Cardiac septum (tissue), 1 donor: ENCODE results near the gene IQCE. TPM values are rescaled to one million over a fixed set of nuclear protein-coding genes. Genes with fewer than 3 reads are reported as not detected.
"Not testable (repeated sequence)": the region's sequence is repeated elsewhere in the genome, so short reads cannot be mapped to it uniquely, and the experiment has no call there.

Source experiments
- DNase-seq: peaks from one replicate; pipeline ENCODE4 v3.0.0-alpha.2; 2020; ENCODE audit warnings: low spot score
- intact Hi-C: fragments of 100-400 bp; cut with DNase I; formaldehyde crosslinking; loops from one replicate; pipeline ENCODE4 v1.14.0; 2022
- total RNA-seq: library from RNA; stranded (reverse); fragmentation: NEBNext Ultra II Directional; extraction: Animal tissue kit (Norgen Biotek cat#: 25700); gene quantifications from one replicate; pipeline ENCODE4 v1.2.1, GENCODE V29; 2021
- donor health status: DM: no; HTN: no; CAD: no.

Gene IQCE
- total RNA-seq, 1 donor from 2014 or later, result 13.3 TPM

DNA sequence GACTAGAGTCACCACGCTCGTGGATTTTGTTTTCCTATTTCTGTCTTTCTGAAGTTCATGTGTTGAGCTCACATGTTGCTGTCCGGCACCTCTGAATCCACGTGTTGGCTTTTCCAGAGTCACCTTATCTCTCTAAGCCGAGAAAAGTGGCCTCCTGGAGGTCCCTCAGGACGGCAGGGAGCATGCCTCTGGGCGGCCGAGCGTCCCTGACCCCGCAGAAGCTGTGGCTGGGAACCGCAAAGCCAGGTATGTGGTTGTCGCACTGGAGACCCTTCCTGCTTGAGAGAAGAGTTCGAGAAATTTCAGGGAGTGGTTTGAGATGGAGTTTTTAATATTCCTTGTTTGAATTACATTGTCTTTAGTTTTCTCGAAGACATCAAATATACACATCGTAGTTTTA is 12.6 kb downstream of the IQCE start:
- intact Hi-C loops, result no loop called here
- peak; percentile 67 for DNase-seq

DNA sequence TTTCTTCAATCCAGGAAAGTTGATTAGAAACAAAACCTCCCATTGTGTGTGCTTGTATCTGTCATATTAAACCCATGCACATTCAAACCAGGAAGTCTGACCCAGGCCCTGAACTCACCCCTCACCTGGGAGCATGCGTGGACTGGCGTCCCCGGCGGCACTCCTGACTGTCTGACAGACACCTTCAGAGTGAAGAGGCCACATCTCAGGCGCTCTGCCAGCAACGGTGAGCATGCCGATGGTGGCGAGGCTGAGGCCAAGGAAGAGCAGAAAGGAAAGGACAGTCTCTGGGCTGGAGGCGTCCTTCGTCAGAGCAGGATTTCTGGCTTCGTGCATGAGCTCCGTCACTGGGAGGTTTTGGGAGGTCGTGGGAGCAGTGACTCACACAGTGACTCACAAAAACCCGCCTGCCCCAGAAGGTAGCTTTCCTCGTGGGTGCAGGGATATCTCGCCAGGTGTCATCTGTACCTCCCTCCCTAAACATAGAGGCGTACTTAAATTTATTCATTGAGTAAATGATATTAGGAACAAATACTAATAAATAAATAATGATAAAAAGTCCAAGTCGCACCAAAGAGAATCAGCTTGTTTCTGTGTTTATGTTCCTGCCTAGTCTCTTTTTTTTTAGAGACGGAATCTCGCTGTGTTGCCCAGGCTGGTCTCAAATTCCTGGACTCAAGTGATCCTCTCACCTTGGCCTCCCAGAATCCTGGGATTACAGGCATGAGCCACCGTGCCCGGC is 13.5 kb downstream of the IQCE start:
- intact Hi-C loops, result no loop called here
- peak; percentile 73 for DNase-seq

DNA sequence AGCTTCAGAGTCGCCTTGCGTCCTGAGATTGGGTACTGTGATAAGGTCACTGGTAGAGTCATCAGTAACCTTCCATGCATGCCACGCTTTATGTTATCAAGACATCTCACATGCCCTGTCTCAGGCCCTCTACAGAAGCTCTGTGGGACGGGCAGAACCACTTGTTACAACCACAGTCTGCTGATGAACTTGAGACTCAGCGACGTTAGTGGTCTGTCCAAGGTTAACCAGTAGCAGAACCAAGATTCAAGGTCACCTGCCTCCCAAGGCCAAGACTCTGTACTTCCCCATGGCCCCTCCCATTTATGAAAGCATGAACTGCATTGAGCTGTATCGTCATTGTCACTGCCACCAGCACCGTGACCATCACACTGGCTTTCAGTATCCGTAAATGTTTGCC is 15.0 kb downstream of the IQCE start:
- intact Hi-C loops, result no loop called here
- no peak for DNase-seq

DNA sequence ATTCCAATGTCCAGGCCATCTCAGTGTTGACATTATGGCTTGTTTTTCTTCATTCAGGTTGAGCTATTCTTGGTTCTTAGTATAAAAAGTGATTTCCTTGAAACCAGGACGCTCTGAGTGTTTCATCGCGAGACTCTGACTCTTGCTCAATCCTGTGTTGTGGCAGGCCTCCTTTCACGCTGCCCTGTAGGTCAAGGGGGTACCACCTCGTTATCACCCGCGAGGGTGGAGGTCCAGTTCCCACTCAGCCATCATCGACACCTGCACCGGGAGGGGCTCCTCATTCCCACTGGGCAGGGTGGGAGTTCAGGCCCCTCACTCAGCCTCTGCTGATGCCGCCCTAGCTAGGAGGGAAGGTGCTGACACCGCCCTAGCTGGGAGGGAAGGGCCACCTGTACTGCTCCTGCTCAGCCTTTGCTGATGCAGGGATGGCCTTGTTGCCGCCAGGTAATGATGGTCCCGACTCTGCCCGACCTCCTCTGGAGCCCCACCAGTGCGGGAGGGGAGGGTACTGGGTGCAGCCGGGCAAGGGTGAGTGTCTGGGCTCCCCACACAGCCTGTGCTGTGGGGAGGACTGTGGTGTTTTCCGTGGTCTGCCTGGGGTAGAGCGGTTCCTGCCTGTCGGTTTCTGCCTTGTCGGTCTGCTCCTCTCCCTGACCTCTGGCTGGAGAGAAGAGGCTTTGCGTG is 16.4 kb downstream of the IQCE start:
- intact Hi-C loops, result no loop called here
- no peak for DNase-seq

DNA sequence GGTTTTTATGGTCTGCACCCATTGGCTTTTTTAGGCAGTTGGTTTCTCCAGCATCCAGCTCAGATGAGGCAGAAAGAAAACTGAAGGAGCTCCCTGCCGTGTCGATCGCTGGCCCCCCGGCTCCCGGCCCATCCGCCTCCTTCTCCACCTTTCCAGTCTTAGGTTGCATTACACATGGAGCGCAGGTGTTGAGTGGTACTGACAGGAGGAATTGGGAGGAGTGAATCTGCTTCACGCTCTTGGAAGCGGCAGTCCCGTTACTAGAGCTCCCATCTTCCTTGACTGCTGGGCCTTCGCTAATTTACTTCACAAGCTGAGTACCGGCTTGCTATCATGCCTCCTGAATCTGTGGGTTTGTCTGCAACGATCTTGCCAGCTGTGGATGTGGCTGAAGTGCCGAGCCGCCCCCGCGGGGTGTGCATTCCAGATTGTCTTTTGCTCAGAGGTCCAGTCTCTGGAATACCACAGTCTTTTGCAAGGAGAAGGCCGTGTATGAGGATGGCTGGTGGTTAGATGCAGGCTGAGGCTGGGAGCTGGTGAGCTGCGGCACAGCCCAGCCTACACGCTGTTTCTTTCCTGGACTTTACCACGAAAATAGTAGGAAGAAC is 17.1 kb downstream of the IQCE start:
- no peak for DNase-seq
- intact Hi-C loops, result no loop called here

DNA sequence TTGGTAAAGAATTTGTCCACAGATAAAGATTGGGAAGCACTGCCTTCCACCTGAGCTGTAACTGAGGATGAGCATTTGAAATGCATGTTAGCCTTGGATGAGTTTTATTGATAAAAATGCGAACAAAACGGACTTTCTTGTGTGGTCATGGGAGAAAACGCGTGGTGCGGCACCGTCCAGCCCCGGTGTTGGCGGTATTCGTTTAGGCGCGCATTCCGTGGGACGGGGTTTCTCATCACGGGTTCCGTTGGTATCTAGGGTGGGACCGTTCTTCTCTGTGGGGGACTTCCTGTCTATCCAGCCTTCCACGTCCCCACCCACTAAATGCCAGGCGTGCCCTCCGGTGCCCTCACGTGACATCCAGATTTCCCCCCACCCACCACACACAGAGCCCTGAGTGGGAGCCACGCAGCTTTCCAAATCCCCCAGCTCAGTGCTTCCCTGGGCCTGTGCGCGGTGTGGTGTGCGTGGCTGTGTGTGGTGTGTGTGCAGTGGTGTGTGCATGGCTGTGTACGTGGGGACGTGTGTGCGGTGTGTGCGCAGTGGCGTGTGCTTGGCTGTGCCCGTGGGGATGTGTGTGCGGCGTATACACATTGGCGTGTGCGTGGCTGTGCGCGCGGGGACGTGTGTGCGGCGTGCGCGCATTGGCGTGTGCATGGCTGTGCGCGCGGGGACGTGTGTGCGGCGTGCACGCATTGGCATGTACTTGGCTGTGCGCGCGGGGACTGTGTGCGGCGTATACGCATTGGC is 18.1 kb downstream of the IQCE start:
- DNase-seq, result no peak
- intact Hi-C loops, result no loop called here

DNA sequence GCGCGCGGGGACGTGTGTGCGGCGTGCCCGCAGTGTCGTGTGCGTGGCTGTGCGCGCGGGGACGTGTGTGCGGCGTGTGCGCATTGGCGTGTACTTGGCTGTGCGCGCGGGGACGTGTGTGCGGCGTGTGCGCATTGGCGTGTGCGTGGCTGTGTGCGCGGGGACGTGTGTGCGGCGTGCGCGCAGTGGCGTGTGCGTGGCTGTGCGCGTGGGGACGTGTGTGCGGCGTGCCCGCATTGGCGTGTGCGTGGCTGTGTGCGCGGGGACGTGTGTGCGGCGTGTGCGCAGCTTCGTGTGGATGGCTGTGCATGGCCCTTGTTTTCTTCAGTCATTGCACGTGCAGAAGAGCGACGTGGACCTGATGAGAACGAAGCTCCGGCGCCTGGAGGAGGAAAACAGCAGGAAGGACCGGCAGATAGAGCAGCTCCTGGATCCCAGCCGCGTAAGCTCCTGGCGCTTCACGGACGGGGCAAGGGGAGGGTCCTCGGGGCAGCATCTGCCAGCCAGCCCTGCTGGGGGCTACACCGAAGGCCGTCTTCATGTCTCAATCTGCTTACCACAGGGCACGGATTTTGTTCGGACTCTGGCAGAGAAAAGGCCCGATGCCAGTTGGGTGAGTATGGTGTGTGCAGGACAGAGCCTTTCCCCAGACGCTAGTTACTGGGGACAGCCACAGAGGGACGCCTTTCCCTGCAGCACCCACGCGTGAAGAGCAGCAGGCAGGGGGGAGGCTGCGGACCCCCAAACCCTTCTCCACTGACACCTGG is 19.3 kb downstream of the IQCE start:
- intact Hi-C loops, result no loop called here
- no peak for DNase-seq

DNA sequence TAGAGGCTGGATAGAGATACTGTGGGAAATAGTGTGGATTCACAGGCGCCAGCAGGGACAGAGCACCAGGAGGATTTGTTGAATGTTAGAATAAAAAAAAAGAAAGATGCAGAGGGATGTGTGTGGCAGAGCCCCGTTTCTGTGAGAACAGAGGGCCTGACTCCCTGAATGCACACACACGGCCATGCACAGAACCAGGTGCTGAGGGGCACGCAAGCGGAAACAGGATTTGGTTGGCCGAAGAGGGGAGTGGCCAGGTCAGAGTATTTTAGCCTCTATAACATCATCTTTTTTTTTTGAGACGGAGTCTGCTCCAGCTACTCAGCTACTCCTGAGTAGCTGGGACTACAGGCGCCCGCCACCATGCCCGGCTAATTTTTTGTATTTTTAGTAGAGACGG is 21.9 kb downstream of the IQCE start:
- no peak for DNase-seq
- intact Hi-C loops, result no loop called here

DNA sequence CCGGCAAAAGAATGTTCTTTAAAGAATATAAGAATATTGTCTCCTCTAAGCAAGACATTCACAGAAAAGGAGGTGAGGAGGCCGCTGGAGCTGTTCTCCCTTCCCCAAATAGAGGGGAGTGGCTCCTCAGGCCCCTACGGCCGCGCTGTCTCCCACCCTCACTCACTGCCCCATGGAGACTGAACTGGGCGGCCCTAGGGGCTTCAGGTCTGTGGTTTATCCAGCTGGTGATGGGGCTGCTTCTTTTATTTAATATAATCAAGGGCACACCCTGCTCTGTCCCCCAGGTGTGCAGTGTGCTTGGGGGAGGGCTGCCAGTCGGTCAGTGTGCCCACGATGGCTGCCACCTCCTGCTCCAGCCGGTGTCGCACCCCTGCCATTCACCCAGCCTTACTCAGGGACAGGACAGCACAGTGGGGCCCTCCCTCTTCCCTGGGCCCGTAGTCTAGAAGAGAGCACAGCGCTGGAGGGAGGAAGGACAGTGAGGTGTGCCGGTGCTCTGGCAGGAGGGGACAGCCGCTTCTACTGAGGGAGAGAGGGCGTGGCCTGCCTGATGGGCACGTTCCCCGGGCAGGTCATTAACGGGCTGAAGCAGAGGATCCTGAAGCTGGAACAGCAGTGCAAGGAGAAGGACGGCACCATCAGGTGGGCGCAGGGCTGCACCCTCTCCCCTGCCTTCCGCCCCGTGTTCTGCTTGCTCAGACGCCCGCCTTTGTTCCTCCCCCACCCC is 23.4 kb downstream of the IQCE start:
- no peak for DNase-seq
- intact Hi-C loops, result no loop called here

DNA sequence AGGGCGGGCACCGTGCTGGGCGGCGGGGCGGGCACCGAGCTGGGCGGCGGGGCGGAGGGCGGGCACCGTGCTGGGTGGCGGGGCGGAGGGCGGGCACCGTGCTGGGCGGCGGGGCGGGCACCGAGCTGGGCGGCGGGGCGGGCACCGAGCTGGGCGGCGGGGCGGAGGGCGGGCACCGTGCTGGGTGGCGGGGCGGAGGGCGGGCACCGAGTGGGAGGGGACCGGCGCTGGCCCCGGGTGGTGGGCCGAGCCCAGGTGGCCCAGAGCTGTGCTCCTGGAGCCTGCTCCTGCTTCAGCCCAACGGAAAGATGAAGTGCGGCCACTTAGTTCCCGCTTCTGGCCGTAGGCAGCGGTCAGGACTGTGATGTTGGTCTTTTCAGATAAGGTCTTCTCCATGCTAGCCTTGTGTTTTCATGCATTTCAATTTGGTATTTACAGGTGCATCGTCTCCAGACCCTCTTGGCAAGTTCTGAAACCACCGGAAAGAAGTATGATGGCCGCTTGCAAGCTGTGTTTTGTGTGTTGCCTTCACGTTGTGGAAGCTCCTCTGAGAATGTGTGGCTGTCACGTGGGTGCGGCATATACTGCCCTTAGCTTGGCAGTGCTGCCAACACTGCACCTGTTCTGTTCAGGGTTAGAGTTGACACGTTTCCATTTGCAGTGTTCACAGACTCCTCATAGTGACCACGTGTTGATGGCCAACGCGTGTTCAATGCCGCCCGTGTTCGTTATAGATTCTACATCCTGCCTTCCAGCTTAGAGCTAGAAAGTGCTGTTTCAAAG is 25.2 kb downstream of the IQCE start:
- DNase-seq, result no peak
- intact Hi-C loops, result no loop called here

DNA sequence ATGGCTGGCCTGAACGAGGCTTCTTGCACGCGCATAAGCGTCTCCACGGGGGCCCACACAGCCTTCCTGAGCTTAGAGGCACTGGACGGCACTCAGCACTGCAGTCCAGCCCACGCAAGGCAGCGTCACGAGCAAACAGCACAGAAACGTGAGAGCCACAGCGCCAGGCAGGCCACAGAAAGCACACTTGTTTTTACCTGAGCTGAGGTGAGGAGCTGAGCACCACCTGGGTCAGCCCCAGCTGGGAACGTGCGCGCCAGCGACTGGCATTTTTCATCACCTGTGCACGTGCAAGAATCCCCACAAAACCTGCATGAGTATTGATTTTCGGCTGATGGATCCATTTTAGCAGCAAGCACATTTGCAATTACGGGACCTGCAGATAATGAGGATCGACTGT is 26.7 kb downstream of the IQCE start:
- DNase-seq, result no peak
- intact Hi-C loops, result no loop called here

DNA sequence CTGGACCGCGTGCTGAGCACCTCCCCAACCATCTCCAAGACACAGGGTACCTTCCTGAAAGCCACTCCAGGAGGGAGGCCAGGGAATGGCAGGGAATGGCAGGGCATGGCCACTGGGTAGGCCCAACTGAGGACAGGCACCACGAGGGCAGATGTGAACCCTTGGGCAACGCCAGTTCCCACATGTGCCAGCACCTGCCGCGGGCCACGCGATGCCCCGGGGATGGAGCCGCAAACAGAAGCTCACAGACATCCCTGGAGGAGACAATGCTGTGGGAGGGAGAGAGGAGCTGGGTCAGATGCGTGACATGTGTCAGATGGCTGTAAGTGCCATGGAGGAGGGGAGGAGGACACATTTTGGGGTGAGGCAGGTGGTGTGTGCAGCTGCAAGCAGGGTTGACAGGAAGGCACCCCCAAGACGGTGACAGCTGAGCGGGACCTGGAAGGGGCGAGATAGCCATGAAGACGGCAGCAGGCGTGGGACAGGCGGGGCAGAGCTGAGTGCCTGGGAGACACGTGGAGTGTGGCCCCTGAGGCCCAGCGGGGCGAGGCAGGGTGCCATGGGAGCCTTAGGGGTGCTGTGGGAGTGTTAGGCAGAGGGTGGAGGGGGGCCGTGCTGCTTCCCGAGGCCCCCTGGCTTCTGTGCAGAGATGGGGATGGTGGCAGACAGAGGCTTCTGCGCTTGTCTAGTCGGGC is 27.7 kb downstream of the IQCE start:
- DNase-seq, result no peak
- intact Hi-C loops, result no loop called here

DNA sequence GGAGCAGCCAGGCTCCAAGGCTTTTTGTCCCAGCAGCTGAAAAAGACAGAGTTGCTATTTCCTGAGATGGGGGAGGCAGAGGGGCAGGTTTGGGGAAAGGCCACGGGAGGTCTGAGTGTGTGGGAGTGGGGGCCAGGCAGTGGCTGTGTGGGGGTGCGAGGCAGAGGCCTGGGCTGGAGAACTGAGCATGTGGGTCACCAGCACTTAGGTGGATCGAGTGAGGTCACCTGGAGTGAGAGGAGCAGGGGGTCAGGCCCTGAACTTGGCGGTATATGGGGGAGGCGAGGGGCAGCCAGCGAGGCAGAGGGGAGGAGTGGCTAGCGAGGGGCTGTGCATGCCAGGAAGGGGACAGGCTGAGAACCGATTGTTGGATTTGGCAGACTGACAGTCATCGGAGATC is 28.4 kb downstream of the IQCE start:
- DNase-seq, result no peak
- intact Hi-C loops, result no loop called here

DNA sequence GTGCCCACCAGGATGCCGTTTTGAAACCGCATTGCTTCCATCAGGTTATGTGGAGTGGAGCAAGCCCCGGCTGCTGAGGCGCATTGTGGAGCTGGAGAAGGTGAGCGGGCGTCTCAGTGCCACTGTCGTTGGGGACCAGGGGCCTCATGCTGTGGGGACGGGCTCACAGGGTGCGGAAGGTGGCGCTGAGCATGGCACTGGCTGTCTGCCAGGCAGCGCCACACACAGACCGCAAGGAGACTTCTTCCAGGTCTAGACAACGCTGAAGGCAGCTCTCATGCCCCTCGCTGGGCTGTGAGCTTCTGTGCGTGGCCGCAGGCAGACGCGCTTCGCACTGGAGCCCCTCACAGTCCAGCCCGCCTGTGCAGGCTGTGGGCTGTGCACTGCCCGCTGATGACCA is 29.0 kb downstream of the IQCE start:
- intact Hi-C loops, result no loop called here
- no peak for DNase-seq

DNA sequence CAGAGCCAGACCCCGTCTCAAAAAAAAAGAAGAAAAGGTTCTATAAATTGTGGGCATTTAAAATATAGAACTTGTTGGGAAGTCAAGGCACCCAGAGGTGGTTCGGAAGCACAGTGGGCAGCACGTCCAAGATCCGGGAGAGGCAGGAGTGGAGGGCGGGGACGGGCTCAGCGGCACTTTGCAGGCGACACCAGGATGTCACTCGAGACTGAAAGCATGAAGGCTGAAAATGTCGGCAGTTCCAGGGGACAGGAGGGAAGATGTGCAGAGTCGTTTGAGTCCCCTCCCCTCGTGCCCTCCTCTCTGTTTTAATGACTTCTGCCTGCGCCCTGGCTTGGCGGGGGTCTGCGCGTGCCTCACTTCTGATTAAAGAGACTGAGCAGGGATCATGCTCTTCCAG is 30.6 kb downstream of the IQCE start:
- DNase-seq, result no peak
- intact Hi-C loops, result no loop called here

DNA sequence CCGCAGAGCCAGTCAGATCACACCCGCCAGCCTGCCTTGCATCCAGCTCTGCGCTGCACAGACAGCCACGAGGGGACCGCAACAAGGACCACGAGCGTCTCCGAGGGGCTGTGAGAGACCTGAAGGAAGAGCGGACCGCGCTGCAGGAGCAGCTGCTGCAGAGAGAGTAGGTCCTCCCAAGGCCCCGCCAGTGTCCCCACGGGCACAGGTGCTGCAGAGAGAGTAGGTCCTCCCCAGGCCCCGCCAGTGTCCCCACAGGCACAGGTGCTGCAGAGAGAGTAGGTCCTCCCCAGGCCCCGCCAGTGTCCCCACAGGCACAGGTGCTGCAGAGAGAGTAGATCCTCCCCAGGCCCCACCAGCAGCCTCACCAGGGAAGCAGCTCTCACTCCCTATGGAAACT is 31.2 kb downstream of the IQCE start:
- DNase-seq, intact Hi-C loops: not testable (repeated sequence)

DNA sequence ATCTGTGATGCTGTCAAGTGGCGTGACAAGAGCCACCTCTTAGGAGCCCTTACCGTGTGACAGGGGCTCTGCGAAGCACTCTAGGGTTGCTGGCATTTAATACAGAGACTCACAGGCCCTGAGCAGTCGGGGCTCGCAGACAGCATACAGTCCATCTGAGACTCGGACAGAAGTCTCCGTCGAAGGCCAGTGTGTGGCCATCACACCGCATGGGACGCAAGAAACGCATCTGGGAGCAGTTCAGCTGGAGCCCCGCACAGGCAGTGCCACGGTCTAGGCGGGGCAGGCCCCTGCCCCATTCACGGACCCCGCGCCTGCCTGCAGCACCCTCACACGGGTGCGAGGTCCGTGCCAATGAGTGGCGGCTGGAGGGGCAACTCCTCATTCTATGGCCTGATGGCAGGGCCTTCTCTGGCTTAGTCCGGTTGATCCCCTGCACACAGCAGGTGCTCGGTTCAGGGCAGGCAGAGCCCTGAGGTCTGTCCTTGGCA is 33.6 kb downstream of the IQCE start:
- intact Hi-C loops, result no loop called here
- no peak for DNase-seq
